Type B pancreatic cell (in vitro differentiated cells): ENCODE results near the gene XPO5. TPM values are rescaled to one million over a fixed set of nuclear protein-coding genes. Genes with fewer than 3 reads are reported as not detected.

ENCODE experiments used
- DNase-seq: peaks from one replicate; pipeline ENCODE4 v3.0.0; 2021; ENCODE audit warnings: mixed read lengths; ENCODE audit not compliant: unreplicated experiment; ENCODE audit errors: extremely low spot score
- H3K27ac Mint-ChIP-seq: 2 replicates; pipeline ENCODE4 v1.8.0; 2021; ENCODE audit warnings: mild to moderate bottlenecking, mixed read lengths
- H3K27me3 Mint-ChIP-seq: 2 replicates; pipeline ENCODE4 v1.8.0; 2021; ENCODE audit warnings: mixed read lengths
- H3K36me3 Mint-ChIP-seq: 2 replicates; pipeline ENCODE4 v1.8.0; 2021; ENCODE audit warnings: mixed read lengths
- H3K4me1 Mint-ChIP-seq: one replicate; pipeline ENCODE4 v1.8.0; 2021; ENCODE audit warnings: mixed read lengths; ENCODE audit not compliant: unreplicated experiment
- H3K4me3 Mint-ChIP-seq: 2 replicates; pipeline ENCODE4 v1.8.0; 2021; ENCODE audit warnings: mild to moderate bottlenecking, mixed read lengths
- H3K9me3 Mint-ChIP-seq: 2 replicates; pipeline ENCODE4 v1.8.0; 2021; ENCODE audit warnings: mixed read lengths
- CTCF ChIP-seq: fragments of 200-600 bp; sonication (generic); conservative IDR thresholded peaks from 2 replicates; pipeline ENCODE4 v1.5.0; 2021; ENCODE audit warnings: antibody characterized with exemption, mild to moderate bottlenecking
- total RNA-seq: library from RNA; stranded (reverse); gene quantifications from 2 replicates; pipeline ENCODE4 v1.2.1, GENCODE V29; 2021; ENCODE audit warnings: low replicate concordance

XPO5 gene
- total RNA-seq, 1 donor from 2014 or later = 61.1 TPM

- no peaks in the 10 kb centered on the region for H3K36me3 Mint-ChIP-seq
- no peak overlapping the region for H3K4me3 Mint-ChIP-seq
- no peaks in the 10 kb centered on the region for H3K9me3 Mint-ChIP-seq
- H3K27me3 Mint-ChIP-seq = no peaks in the 10 kb centered on the region
- no peak for TF ChIP-seq CTCF
- no peak for DNase-seq
- H3K4me1 Mint-ChIP-seq = peaks cover 24% of the 10 kb centered on the region
- H3K27ac Mint-ChIP-seq = peak overlapping the region; percentile 56
These were observed 78.8 kb downstream of the XPO5 start for GRCh38 chr6:43497129-43497396.

GRCh38 chr6:43496370-43497128 lies 79.3 kb downstream of the XPO5 start:
- Mint-ChIP-seq H3K27me3 (no peaks in the 10 kb centered on the region), H3K4me1 (peaks cover 25% of the 10 kb centered on the region), H3K36me3 (no peaks in the 10 kb centered on the region), H3K9me3 (no peaks in the 10 kb centered on the region), H3K4me3 (no peak overlapping the region), H3K27ac (peak overlapping the region; percentile 86)
- DNase-seq = no peak
- TF ChIP-seq CTCF = peak; percentile 54

GRCh38 chr6:43495409-43495941 lies 80.4 kb downstream of the XPO5 start:
- DNase-seq = no peak
- Mint-ChIP-seq H3K9me3 (no peaks in the 10 kb centered on the region), H3K27ac (peak overlapping the region; percentile 86), H3K4me3 (no peak overlapping the region), H3K4me1 (peaks cover 25% of the 10 kb centered on the region), H3K36me3 (no peaks in the 10 kb centered on the region), H3K27me3 (no peaks in the 10 kb centered on the region)
- peak; percentile 17 for TF ChIP-seq CTCF

- H3K4me1 Mint-ChIP-seq = peaks cover 25% of the 10 kb centered on the region
- no peaks in the 10 kb centered on the region for H3K9me3 Mint-ChIP-seq
- no peak overlapping the region for H3K27ac Mint-ChIP-seq
- H3K27me3 Mint-ChIP-seq = no peaks in the 10 kb centered on the region
- H3K36me3 Mint-ChIP-seq = no peaks in the 10 kb centered on the region
- DNase-seq = no peak
- no peak overlapping the region for H3K4me3 Mint-ChIP-seq
- TF ChIP-seq CTCF = no peak
These were observed 81.1 kb downstream of the XPO5 start for GRCh38 chr6:43494766-43495165.

GRCh38 chr6:43494321-43494720 lies 81.5 kb downstream of the XPO5 start:
- no peaks in the 10 kb centered on the region for H3K36me3 Mint-ChIP-seq

More at GRCh38 chr6:43494321-43494720, 81.5 kb downstream of the XPO5 start:
- TF ChIP-seq CTCF = no peak
- H3K27ac Mint-ChIP-seq = peak overlapping the region; percentile 72
- no peak overlapping the region for H3K4me3 Mint-ChIP-seq
- no peaks in the 10 kb centered on the region for H3K9me3 Mint-ChIP-seq
- H3K4me1 Mint-ChIP-seq = peaks cover 25% of the 10 kb centered on the region
- no peaks in the 10 kb centered on the region for H3K27me3 Mint-ChIP-seq
- no peak for DNase-seq
